ENCODE data around the gene SMAP2. TPM values are rescaled to one million over a fixed set of nuclear protein-coding genes. Genes with fewer than 3 reads are reported as not detected.

The SMAP2 gene
- total RNA-seq, 1 experiment from 2014 or later = 8.2 TPM

GRCh38 chr1:40352126-40352525, 21.4 kb upstream of the SMAP2 start:
- Histone ChIP-seq H3K27ac (ENCODE audit: insufficient read length, low read depth, low read length) (no peak overlapping the region), H3K23me2 (ENCODE audit: insufficient read length, low read depth, low read length, poor library complexity, severe bottlenecking) (no peaks in the 10 kb centered on the region), H3K14ac (ENCODE audit: insufficient read depth, low read length) (no peak overlapping the region), H4K5ac (ENCODE audit: insufficient read length, low read depth, low read length) (no peak overlapping the region), H3K4me1 (ENCODE audit: insufficient read depth, low read length) (no peaks in the 10 kb centered on the region), H2AFZ (ENCODE audit: low read length) (no peak overlapping the region), H2BK120ac (ENCODE audit: low read depth, low read length, poor library complexity, severe bottlenecking) (no peak overlapping the region), H2AK5ac (ENCODE audit: insufficient read length, low read length) (no peak overlapping the region), H2BK20ac (ENCODE audit: low read depth, low read length, poor library complexity, severe bottlenecking) (no peak overlapping the region), H3K56ac (ENCODE audit: insufficient read length, low read depth, low read length) (no peak overlapping the region), H3K9me3 (ENCODE audit: control insufficient read depth, low read depth, low read length) (no peaks in the 10 kb centered on the region), H4K91ac (ENCODE audit: insufficient read length, low read depth, low read length) (no peak overlapping the region), H4K20me1 (ENCODE audit: control insufficient read depth, insufficient read depth, insufficient read length) (no peaks in the 10 kb centered on the region), H2BK15ac (ENCODE audit: low read depth, low read length) (no peak overlapping the region), H3K4ac (ENCODE audit: low read depth, low read length) (no peak overlapping the region), H3K18ac (ENCODE audit: insufficient read length, low read depth, low read length) (no peak overlapping the region), H4K8ac (replicated peaks; ENCODE audit: insufficient read length, low read depth, low read length) (no peak overlapping the region), H3K79me2 (ENCODE audit: insufficient read depth, low read length) (no peaks in the 10 kb centered on the region), H3K23ac (ENCODE audit: insufficient read length, low read depth, low read length) (no peak overlapping the region), H3K9ac (ENCODE audit: extremely low read depth, insufficient read length, low read length) (no peak overlapping the region), H3T11ph (ENCODE audit: low read length) (no peak overlapping the region), H3K4me2 (ENCODE audit: insufficient read depth, insufficient read length, low read length) (no peak overlapping the region), H2BK5ac (ENCODE audit: insufficient read length, low read length) (no peak overlapping the region), H3K27me3 (ENCODE audit: insufficient read depth, low read length) (no peaks in the 10 kb centered on the region), H3K79me1 (ENCODE audit: insufficient read depth, low read depth, low read length, poor library complexity, severe bottlenecking) (no peaks in the 10 kb centered on the region), H2BK12ac (ENCODE audit: insufficient read length, low read depth, low read length) (no peak overlapping the region)
- no peaks in the 10 kb centered on the region for H3K36me3 Mint-ChIP-seq (ENCODE audit: insufficient read depth in 1 of 3, low read depth in 3 of 3)
- DNase-seq = no peak
- no peak for TF ChIP-seq CTCF (conservative IDR thresholded peaks at IDR 0.05)
- H3K27me3 Mint-ChIP-seq (ENCODE audit: low read depth) = peaks cover 3% of the 10 kb centered on the region; the same call in 1 of the 2 replicates
- no peaks in the 10 kb centered on the region for H3K4me1 Mint-ChIP-seq
- H3K9me3 Mint-ChIP-seq = peaks cover 4 to 5% of the 10 kb centered on the region in 2 experiments; a peak in 4 of 5 replicates
- no peak overlapping the region for H3K4me3 Mint-ChIP-seq
- H3K27ac Mint-ChIP-seq = no peak overlapping the region
- no CpG with 5 or more reads among the region's 3 CpGs for WGBS (ENCODE audit: extremely low coverage, insufficient read length, low lambda C conversion rate)

All from H9 (cell line).